Activated CD4-positive, CD25-positive, alpha-beta regulatory T cell treated with anti-CD3 and anti-CD28 coated beads, Interleukin-2, amount 50 U/mL, for 24 hours (primary cell): Measurements from ENCODE around the gene ATG7.
"Not testable (repeated sequence)": the region's sequence is repeated elsewhere in the genome, so short reads cannot be mapped to it uniquely, and the experiment has no call there.

Source experiments
- ATAC-seq, 2 donors: fragments of 150-1000 bp; cut with Tn5 transposase; one replicate each; pipeline ENCODE4 v1.10.0; 2021; ENCODE audit warnings: mild to moderate bottlenecking in 1 of 2, moderate library complexity in 1 of 2

ATG7 gene

GRCh38 chr3:11477407-11477911, 205.3 kb downstream of the ATG7 start:
- no peak for ATAC-seq

- ATAC-seq, result no peak
Observed at GRCh38 chr3:11478167-11478566, 206.0 kb downstream of the ATG7 start.

DNA sequence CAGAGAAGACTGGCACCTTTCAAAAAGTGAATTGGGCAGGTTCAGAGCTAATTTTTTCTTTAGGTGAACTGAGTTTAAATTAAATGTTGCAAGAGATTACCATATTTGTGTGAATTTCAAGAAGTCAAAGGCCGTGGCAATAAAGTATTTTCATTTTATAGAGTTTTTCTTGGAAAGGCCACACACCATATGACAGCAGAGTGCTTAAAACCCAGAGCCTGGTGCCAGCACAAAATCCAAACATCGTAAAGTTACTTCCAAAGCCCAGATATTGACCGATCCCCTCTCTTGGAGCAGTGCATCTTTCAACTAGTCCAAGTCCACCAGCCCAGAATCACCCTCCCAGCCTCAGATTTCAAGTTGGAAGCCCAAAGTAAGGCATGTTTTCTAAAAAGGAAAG, 207.0 kb downstream of the ATG7 start:
- ATAC-seq, result no peak

GRCh38 chr3:11480663-11481298, 208.6 kb downstream of the ATG7 start:
- no peak for ATAC-seq

DNA sequence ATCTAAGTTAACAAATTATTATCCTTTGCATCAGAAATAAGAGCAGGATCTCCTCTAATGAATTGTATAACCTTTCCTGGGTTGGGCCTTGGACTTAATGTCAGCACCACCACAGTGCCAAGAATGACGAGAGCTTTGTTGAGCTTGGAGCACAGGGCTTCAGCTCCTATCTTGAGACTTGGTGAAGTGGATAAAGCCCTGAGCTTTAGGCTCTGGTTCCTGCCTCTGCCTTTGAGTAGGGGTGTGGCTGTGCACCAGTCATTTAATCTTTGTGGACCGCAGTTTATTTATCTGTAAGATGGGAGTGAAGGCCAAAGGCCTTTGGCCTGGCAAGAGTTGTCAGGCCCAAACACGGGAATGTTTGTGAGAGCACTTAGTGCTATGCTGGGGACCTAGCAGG, 209.4 kb downstream of the ATG7 start:
- ATAC-seq, result no peak

DNA sequence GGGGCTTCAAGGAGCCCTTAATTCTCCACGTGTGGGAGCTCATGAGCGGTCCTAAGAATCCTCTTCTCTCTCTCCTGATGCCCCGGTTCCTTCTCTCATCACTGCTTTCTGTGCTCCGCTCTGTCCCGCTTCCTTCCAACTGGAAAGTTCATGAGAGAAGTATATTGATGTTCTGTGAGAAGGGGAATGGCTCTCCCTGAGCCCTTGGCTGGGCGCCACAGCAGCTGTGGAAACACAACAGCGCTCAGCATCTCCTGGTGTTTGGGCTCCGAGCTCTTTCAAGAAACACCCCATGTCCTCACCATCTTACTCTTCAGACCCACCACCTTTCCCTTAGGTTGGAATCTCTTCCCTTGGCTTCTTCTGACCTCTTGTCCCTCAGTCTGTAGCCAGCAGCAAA, 209.8 kb downstream of the ATG7 start:
- ATAC-seq, result no peak

DNA sequence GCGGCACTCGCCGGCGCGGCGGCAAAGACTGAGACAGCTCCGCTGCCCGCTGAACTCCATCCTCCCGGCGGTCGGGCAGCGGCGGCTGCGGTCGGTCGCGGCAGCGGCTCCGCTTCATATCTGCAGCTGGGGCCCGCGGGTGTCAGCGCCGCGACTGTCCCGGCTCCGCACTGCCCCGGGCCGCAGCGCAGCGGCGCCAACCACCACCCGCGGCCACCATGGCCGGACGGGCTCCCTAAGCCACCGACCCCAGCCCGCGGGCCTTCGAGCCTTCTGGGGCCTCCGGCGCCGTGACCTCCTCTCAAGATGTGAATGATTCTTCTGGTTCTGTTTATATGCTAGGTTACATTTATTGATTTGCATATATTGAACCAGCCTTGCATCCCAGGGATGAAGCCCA, 216.2 kb downstream of the ATG7 start:
- not testable (repeated sequence) for ATAC-seq

GRCh38 chr3:11494131-11494916, 222.1 kb downstream of the ATG7 start:
- no peak for ATAC-seq

GRCh38 chr3:11495948-11496557, 223.9 kb downstream of the ATG7 start:
- no peak for ATAC-seq

GRCh38 chr3:11498177-11498576, 226.0 kb downstream of the ATG7 start:
- ATAC-seq, result no peak

DNA sequence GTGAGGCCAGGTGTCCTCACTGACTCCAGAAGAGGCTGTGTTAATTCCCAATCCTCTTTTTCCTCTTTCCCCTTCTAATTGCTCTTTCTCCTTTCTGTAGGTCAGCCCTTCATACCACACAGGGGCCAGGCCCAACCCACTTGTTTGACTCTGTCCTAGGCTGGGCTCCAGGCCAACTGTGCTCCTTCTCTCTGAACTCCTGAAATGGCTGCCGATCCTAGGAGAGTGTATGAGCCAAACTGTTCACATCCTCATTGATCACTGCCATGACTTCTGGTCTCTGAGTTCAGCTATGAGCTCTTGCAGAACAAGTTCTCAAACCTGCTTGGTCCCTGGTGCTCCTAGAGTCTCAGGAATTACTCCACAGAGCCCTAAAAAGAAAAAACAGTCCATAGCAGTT, 226.4 kb downstream of the ATG7 start:
- no peak for ATAC-seq

GRCh38 chr3:11499144-11499543, 226.9 kb downstream of the ATG7 start:
- ATAC-seq, result no peak

DNA sequence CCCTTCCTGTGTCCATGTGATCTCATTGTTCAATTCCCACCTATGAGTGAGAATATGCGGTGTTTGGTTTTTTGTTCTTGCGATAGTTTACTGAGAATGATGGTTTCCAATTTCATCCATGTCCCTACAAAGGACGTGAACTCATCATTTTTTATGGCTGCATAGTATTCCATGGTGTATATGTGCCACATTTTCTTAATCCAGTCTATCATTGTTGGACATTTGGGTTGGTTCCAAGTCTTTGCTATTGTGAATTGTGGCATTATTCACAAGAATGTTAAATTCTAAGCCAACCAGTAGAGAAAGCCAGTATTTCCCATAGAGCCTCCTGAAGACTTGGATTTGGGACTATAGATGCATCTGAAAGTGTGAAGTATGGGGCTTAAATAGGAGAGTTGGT, 230.2 kb downstream of the ATG7 start:
- ATAC-seq, result not testable (repeated sequence)

DNA sequence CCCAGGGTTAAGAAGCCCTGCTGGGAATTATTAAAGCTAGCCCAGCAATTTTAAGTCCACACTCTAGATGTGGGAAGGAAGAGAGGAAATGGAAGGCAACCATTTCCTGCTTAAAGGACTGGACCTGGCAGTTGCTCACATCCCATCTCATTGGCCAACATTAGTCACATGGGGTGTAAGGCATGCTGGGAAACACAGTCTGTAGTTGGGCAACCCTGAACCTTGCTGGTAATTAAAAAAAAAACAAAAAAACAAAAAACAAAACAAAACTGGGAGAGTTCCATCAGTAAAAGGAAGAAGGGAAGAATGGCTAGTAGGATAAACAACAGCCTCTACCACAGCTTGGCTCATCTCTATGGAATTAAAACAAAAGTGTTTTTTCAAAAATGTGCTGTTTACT, 235.5 kb downstream of the ATG7 start:
- ATAC-seq, result no peak

DNA sequence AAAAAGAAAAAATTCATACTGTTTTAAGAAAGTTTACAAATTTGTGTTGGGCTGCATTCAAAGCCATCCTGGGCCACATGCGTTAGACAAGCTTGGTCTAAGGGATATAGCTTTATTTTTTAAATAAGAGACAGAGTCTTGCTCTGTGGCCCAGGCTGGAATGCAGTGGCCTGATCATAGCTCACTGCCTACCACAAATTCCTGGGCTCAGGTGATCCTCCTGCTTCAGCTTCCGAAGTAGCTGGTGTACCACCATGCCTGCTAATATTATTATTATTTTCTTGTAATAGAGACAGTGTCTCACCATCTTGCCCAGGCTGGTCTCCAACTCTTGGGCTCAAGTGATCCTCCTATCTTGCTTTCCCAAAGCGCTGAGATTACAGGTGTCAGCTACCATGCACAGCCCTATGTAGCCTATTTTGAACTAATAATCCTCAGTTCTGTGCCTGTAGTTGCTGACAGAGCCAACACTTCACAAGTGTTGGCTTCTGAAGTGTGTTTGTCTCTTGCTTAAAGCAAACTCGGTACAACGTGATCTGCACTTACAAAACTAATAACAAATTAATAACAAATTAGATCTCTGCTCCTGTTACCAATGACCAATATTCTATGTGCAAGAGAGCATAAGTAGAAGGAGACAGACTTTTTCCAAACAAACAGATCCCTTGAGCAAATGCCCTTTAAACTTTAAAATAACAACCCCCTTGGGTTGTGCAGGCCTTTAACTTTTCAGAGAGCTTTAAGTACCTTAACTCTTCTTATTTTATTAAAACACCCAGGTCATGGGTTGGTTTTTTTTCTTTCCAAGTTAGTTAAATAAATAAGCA, 236.4 kb downstream of the ATG7 start:
- ATAC-seq, result no peak

GRCh38 chr3:11509173-11510000, 237.2 kb downstream of the ATG7 start:
- ATAC-seq, result no peak

- ATAC-seq, result no peak
Observed at GRCh38 chr3:11510001-11510340, 237.8 kb downstream of the ATG7 start.

- ATAC-seq, result no peak
Observed at GRCh38 chr3:11510356-11510755, 238.2 kb downstream of the ATG7 start.

GRCh38 chr3:11511606-11512005, 239.4 kb downstream of the ATG7 start:
- ATAC-seq, result not testable (repeated sequence)

DNA sequence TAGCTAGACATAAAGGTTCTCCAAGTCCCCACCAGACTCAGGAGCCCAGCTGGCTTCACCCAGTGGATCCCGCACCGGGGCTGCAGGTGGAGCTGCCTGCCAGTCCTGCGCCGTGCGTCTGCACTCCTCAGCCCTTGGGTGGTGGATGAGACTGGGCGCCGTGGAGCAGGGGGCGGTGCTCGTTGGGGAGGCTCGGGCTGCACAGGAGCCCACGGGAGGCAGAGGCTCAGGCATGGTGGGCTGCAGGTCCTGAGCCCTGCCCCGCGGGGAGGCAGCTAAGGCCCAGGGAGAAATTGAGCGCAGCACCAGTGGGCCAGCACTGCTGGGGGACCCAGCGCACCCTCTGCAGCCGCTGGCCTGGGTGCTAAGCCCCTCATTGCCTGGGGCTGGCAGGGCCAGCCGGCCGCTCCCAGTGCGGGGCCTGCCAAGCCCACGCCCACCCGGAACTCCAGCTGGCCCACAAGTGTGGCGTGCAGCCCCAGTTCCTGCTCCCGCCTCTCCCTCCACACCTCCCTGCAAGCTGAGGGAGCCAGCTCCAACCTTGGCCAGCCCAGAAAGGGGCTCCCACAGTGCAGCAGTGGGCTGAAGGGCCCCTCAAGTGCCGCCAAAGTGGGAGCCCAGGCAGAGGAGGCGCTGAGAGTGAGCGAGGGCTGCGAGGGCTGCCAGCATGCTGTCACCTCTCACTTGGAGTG, 241.1 kb downstream of the ATG7 start:
- ATAC-seq, result not testable (repeated sequence)

DNA sequence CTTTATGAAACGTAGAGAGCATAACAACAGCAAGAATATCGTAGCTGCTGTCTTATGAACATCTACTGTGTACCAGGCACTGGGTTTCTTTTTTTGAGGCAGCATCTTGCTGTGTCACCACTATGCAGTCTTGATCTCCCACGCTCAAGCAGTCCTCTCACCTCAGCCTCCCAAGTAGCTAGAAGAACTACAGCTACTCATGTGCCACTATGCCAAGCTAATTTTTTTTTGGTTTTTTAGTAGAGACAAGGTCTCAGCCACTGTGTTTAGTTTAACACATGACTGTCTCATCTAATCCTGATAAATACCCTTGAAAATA, 241.6 kb downstream of the ATG7 start:
- ATAC-seq, result no peak
